Heart left ventricle (tissue), 16 donors: ENCODE measurements around the gene DMTF1. TPM values are rescaled to one million over a fixed set of nuclear protein-coding genes. Genes with fewer than 3 reads are reported as not detected.

Experiments used
- ATAC-seq, 4 donors: fragments of 200-7000 bp; cut with Tn5 transposase; one replicate each; pipeline ENCODE4 v1.9.1; 2020 to 2022; ENCODE audit warnings: moderate library complexity in 4 of 4, mild to moderate bottlenecking in 3 of 4, moderate number of reproducible peaks in 1 of 4
- DNase-seq, 5 donors: peaks; one replicate each; pipeline ENCODE4 v3.0.0-alpha.2; 2020
- H3K27ac ChIP-seq, 12 donors: fragments of 200-600 bp; sonication (generic) in 4 of 12; one replicate each; pipeline versions ENCODE4 v1.5.0 to v1.8.0; 2016 to 2022; ENCODE audit warnings: mild to moderate bottlenecking in 2 of 12
- H3K27me3 ChIP-seq, 9 donors: fragments of 200-600 bp; sonication (generic) in 2 of 9; one replicate each; pipeline versions ENCODE4 v1.5.1 to v1.8.0; 2016 to 2022; ENCODE audit warnings: mild to moderate bottlenecking in 3 of 9
- H3K36me3 ChIP-seq, 9 donors: fragments of 200-600 bp; sonication (generic) in 2 of 9; one replicate each; pipeline versions ENCODE4 v1.5.0 to v1.8.0; 2018 to 2022; ENCODE audit warnings: mild to moderate bottlenecking in 2 of 9
- H3K4me1 ChIP-seq, 12 donors: fragments of 200-600 bp; sonication (generic) in 4 of 12; one replicate each; pipeline versions ENCODE4 v1.5.0 to v1.8.0; 2016 to 2022; ENCODE audit warnings: mild to moderate bottlenecking in 3 of 12
- H3K4me3 ChIP-seq, 12 donors: fragments of 200-600 bp; sonication (generic) in 4 of 12; one replicate each; pipeline versions ENCODE4 v1.5.0 to v1.8.0; 2017 to 2022; ENCODE audit warnings: mild to moderate bottlenecking in 9 of 12, moderate library complexity in 4 of 12
- H3K9me3 ChIP-seq, 12 donors: fragments of 200-600 bp; sonication (generic) in 4 of 12; one replicate each; pipeline versions ENCODE4 v1.5.0 to v1.8.0; 2016 to 2022; ENCODE audit warnings: mild to moderate bottlenecking in 1 of 12
- CTCF ChIP-seq, 12 donors: fragments of 200-600 bp; sonication (generic) in 4 of 12; IDR thresholded peaks; one replicate each; pipeline versions ENCODE4 v1.5.0 to v1.8.0; 2018 to 2022; ENCODE audit warnings: antibody characterized with exemption in 12 of 12, mild to moderate bottlenecking in 5 of 12
- POLR2A ChIP-seq, 2 donors: fragments of 450-650 bp; IDR thresholded peaks; one replicate each; pipeline ENCODE4 v1.6.1; 2017; ENCODE audit warnings: antibody characterized with exemption in 2 of 2, mild to moderate bottlenecking in 2 of 2, moderate library complexity in 2 of 2
- WGBS, 4 donors: extraction: QIAGEN DNeasy Blood & Tissue Kit in 2 of 4; methylation state at CpG; one replicate each; pipeline versions ENCODE4 v1.1.5 to v1.1.7; 2013 to 2018; 5-methylcytosine and 5-hydroxymethylcytosine counted together
- intact Hi-C, 10 donors: fragments of 100-400 bp; cut with DNase I; formaldehyde crosslinking; loops; one replicate each; pipeline versions ENCODE4 v1.11.1 to v1.14.2; 2022
- polyA plus RNA-seq, 2 donors: library from polyadenylated mRNA; stranded (reverse); fragments of 200-250 nt; gene quantifications; one replicate each; pipeline ENCODE4 v1.2.3, GENCODE V29; 2013
- total RNA-seq, 9 donors: library from RNA; depleted of rRNA in 2 of 9; stranded (reverse); fragments of >200 nt in 2 of 9; fragmentation: NEBNext Ultra II Directional in 3 of 9; extraction: Animal tissue kit (Norgen Biotek cat#: 25700) in 3 of 9; gene quantifications; one replicate each; pipeline versions ENCODE4 v1.1.0 to v1.2.4, GENCODE V29; 2016 to 2023
- donor health status: ischemic (EF 13 %, LVEDD 7.1; RV severe dilation, severe dysfunction).
- donor health status: healthy with polysubstance abuse.
- donor health status: DM: no; HTN: yes; CAD: no.
- donor health status: DM: no; HTN: no; CAD: no.
- donor health status: ischemic (EF 25% LVEDD 6.9; RV normal size, moderate dysfunction).
- donor health status: ischemic (EF 25% LVEDD 5.7; RV mildly dilated, moderate dysfunction).
- donor health status: healthy.
- donor health status: DM: yes; HTN: yes; CAD: no.
- donor health status: ischemic (EF 35%, LVEDD 5.7; RV mildly dilated, moderate dysfunction).
- donor health status: nonischemic (EF 11% LVEDD 7.7; RV severe dilation, severe dysfunction).
- donor health status: DM: yes; HTN: yes; CAD: no.
- donor health status: PGD.
- donor health status: ischemic (EF 29% LVEDD 5.4; RV normal size, mild dysfunction).
- donor health status: nonischemic (EF 23%, LVEDD 6.1; RV moderate dilation, normal function).

The DMTF1 gene
- total and polyA plus RNA-seq, 11 donors = 13.5 to 43.3 (median 21.3) TPM

DNA sequence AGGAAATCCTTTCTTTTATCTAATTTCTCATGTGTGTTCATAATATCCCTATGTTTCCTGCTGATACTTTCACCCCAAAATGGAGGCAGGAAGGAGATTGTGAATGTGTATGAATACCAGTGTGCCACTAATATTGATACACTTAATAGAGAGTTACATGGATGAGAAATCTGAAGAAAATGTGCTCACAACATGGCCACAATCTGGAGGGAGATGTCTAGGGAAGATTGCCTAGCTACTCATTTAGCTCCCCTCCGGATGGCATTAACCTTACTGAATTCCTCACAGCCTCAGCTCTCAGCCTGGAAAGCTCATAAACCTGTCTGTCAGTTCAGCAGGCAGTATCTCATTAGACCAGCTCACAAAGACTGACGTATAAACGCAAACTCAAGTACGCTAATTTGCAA, 23.4 kb upstream of the DMTF1 start:
- H3K36me3 ChIP-seq = no peaks in the 10 kb centered on the region
- no peak overlapping the region for H3K27ac ChIP-seq
- 41 to 57% (median 47%) methylated on average over 4 of the region's 4 CpGs for WGBS, 4 donors
- TF ChIP-seq POLR2A (IDR thresholded peaks at IDR 0.05) (no peak), CTCF (IDR thresholded peaks at IDR 0.05) (no peak)
- no peaks in the 10 kb centered on the region for H3K4me1 ChIP-seq
- H3K4me3 ChIP-seq = no peak overlapping the region
- DNase-seq (no peak), ATAC-seq (no peak)
- H3K9me3 ChIP-seq = no peaks in the 10 kb centered on the region
- no peaks in the 10 kb centered on the region for H3K27me3 ChIP-seq
- intact Hi-C loops = no loop called here

- Histone ChIP-seq H3K4me3 (no peak overlapping the region), H3K9me3 (no peaks in the 10 kb centered on the region), H3K36me3 (no peaks in the 10 kb centered on the region), H3K4me1 (no peaks in the 10 kb centered on the region), H3K27me3 (no peaks in the 10 kb centered on the region), H3K27ac (no peak overlapping the region)
- intact Hi-C loops = no loop called here
- TF ChIP-seq POLR2A (IDR thresholded peaks at IDR 0.05) = no peak
- TF ChIP-seq CTCF (IDR thresholded peaks at IDR 0.05) = no peak
- DNase-seq (no peak), ATAC-seq (no peak)
- WGBS, 4 donors = 78 to 86% (median 85%) methylated on average over 3 of the region's 3 CpGs
Observed at GRCh38 chr7:87129332-87129731, 22.9 kb upstream of the DMTF1 start.

- TF ChIP-seq POLR2A (IDR thresholded peaks at IDR 0.05) (no peak), CTCF (IDR thresholded peaks at IDR 0.05) (no peak)
- ATAC-seq = no peak
- intact Hi-C loops = loop anchor here in 1 of 10 donors (10.0 kb wide), 1 partner anchor 55 kb away; no protein-coding TSS in a partner anchor
Observed at GRCh38 chr7:87129848-87130247, 22.4 kb upstream of the DMTF1 start.

DNA sequence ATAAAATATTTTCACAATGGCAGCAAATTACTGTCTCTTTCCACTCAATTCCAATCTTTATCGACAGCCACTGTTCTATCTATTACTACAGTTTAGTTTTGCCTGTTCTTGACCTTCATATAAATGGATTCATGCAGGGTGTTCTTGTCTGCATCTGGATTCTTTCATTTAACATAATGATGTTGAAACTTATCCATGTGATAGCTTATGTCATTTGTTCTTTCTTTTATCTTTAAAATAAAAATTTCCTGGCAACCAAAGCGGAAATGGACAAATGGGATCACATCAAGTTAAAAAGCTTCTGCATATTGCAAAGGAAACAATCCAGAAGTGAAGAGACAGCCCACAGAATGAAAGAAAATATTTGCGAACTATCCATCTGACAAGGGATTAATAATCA, 20.5 kb upstream of the DMTF1 start:
- intact Hi-C loops = loop anchor here in 1 of 10 donors (10.0 kb wide), 1 partner anchor 57 kb away; no protein-coding TSS in a partner anchor
- no peak for ATAC-seq
- H3K9me3 ChIP-seq = no peaks in the 10 kb centered on the region
- H3K36me3 ChIP-seq = no peaks in the 10 kb centered on the region
- no peak for DNase-seq
- no peaks in the 10 kb centered on the region for H3K27me3 ChIP-seq
- H3K4me3 ChIP-seq = no peak overlapping the region
- WGBS, 4 donors = 74 to 82% (median 76%) methylated on average over 3 of the region's 3 CpGs
- no peak overlapping the region for H3K27ac ChIP-seq
- TF ChIP-seq POLR2A (IDR thresholded peaks at IDR 0.05) = no peak
- TF ChIP-seq CTCF (IDR thresholded peaks at IDR 0.05) = no peak
- no peaks in the 10 kb centered on the region for H3K4me1 ChIP-seq

More at GRCh38 chr7:87129848-87130247, 22.4 kb upstream of the DMTF1 start:
- Histone ChIP-seq H3K4me1 (no peaks in the 10 kb centered on the region), H3K9me3 (no peaks in the 10 kb centered on the region), H3K4me3 (no peak overlapping the region), H3K27me3 (no peaks in the 10 kb centered on the region), H3K36me3 (no peaks in the 10 kb centered on the region), H3K27ac (no peak overlapping the region)
- 72 to 77% (median 75%) methylated on average over 3 of the region's 3 CpGs for WGBS, 4 donors
- no peak for DNase-seq
